Stimulated activated CD4-positive, alpha-beta T cell treated with anti-CD3 and anti-CD28 coated beads, TNF-alpha, amount 100 ng/mL, for 1 hour (primary cell): Measurements from ENCODE around the gene CKMT2.
A peak's percentile ranks its signal among the peaks of the same experiment; 100 is the strongest.

Experiments
- DNase-seq, 3 donors: peaks; one replicate each; pipeline ENCODE4 v3.0.0-alpha.2; 2020; ENCODE audit warnings: low read depth in 3 of 3, low spot score in 1 of 3

CKMT2 gene

GRCh38 chr5:81233080-81233634 lies at the start of gene CKMT2:
Gene CKMT2 (plus strand): TSS chr5:81233322. CDS start chr5:81251133, 17,811 bp downstream.
- no peak for DNase-seq

- no peak for DNase-seq
These were observed 49.0 kb upstream of the CKMT2 start for GRCh38 chr5:81183811-81184748.

- DNase-seq, result no peak
These were observed 48.4 kb upstream of the CKMT2 start for GRCh38 chr5:81184749-81185110.

- no peak for DNase-seq
These were observed 45.2 kb upstream of the CKMT2 start for GRCh38 chr5:81187885-81188284.

GRCh38 chr5:81188962-81189361 lies 44.2 kb upstream of the CKMT2 start:
- DNase-seq, result no peak

- no peak for DNase-seq
These were observed 43.1 kb upstream of the CKMT2 start for GRCh38 chr5:81189875-81190498.

- no peak for DNase-seq
These were observed 41.3 kb upstream of the CKMT2 start for GRCh38 chr5:81191726-81192372.

- no peak for DNase-seq
These were observed 40.8 kb upstream of the CKMT2 start for GRCh38 chr5:81192373-81192750.

- DNase-seq, result peak; percentile 45 to 82 (median 51)
These were observed 38.3 kb upstream of the CKMT2 start for GRCh38 chr5:81194633-81195334.

GRCh38 chr5:81195335-81195929 lies 37.7 kb upstream of the CKMT2 start:
- no peak for DNase-seq

- no peak for DNase-seq
These were observed 30.5 kb upstream of the CKMT2 start for GRCh38 chr5:81202655-81203054.

- no peak for DNase-seq
These were observed 29.4 kb upstream of the CKMT2 start for GRCh38 chr5:81203729-81204128.

- DNase-seq, result no peak
These were observed 28.9 kb upstream of the CKMT2 start for GRCh38 chr5:81204205-81204604.

GRCh38 chr5:81205058-81205457 lies 28.1 kb upstream of the CKMT2 start:
- DNase-seq, result no peak

GRCh38 chr5:81207009-81207408 lies 26.1 kb upstream of the CKMT2 start:
- no peak for DNase-seq

- no peak for DNase-seq
These were observed 24.2 kb upstream of the CKMT2 start for GRCh38 chr5:81208904-81209303.

- DNase-seq, result no peak
These were observed 23.7 kb upstream of the CKMT2 start for GRCh38 chr5:81209386-81209785.

- no peak for DNase-seq
These were observed 23.1 kb upstream of the CKMT2 start for GRCh38 chr5:81209869-81210493.

- no peak for DNase-seq
These were observed 20.8 kb upstream of the CKMT2 start for GRCh38 chr5:81212211-81212751.

- DNase-seq, result no peak
These were observed 20.1 kb upstream of the CKMT2 start for GRCh38 chr5:81213070-81213469.
